ENCODE measurements around the gene CDH4. TPM values are rescaled to one million over a fixed set of nuclear protein-coding genes. Genes with fewer than 3 reads are reported as not detected.
"Not testable (repeated sequence)": the region's sequence is repeated elsewhere in the genome, so short reads cannot be mapped to it uniquely, and the experiment has no call there.

Gene CDH4
- total and polyA plus RNA-seq, 10 donors, result 0.30 to 20.1 (median 7.7) TPM

- TF ChIP-seq POLR2A (IDR thresholded peaks at IDR 0.05) (no peak), CTCF (IDR thresholded peaks at IDR 0.05 in 8 of 11, conservative IDR thresholded peaks at IDR 0.05 in 3 of 11) (no peak), POLR2AphosphoS5 (IDR thresholded peaks at IDR 0.05) (no peak)
- Histone ChIP-seq H3K27me3 (replicated peaks in 1 of 7) (peaks cover 0 to 13% (median 0%) of the 10 kb centered on the region in 7 donors), H3K27ac (no peak overlapping the region), H3K9me3 (peaks cover 0 to 46% (median 7%) of the 10 kb centered on the region in 8 donors), H3K36me3 (no peaks in the 10 kb centered on the region), H3K4me3 (no peak overlapping the region), H3K4me1 (no peaks in the 10 kb centered on the region)
- DNase-seq, result no peak
- 89 to 92% (median 90%) methylated on average over 19 to 29 of the region's 29 CpGs for WGBS, 5 donors
- intact Hi-C loops (cut with DNase I; ENCODE audit: low total_unique reads), result no loop called here
Measured at GRCh38 chr20:61852268-61853072, 600.4 kb downstream of the CDH4 start.

GRCh38 chr20:61853073-61854005 lies 601.3 kb downstream of the CDH4 start:
- no peak overlapping the region for H3K4me3 ChIP-seq
- H3K27me3 ChIP-seq (replicated peaks in 1 of 7), result peaks cover 0 to 13% (median 0%) of the 10 kb centered on the region in 7 donors
- peaks cover 0 to 44% (median 7%) of the 10 kb centered on the region in 8 donors for H3K9me3 ChIP-seq
- H3K27ac ChIP-seq, result no peak overlapping the region
- no peak for TF ChIP-seq POLR2A (IDR thresholded peaks at IDR 0.05)
- no peak for TF ChIP-seq POLR2AphosphoS5 (IDR thresholded peaks at IDR 0.05)
- TF ChIP-seq CTCF (IDR thresholded peaks at IDR 0.05 in 8 of 11, conservative IDR thresholded peaks at IDR 0.05 in 3 of 11), result no peak
- no peaks in the 10 kb centered on the region for H3K36me3 ChIP-seq
- DNase-seq, result no peak
- intact Hi-C loops (cut with DNase I; ENCODE audit: low total_unique reads), result no loop called here
- WGBS, 5 donors, result 80 to 86% (median 82%) methylated on average over 20 to 24 of the region's 24 CpGs
- no peaks in the 10 kb centered on the region for H3K4me1 ChIP-seq

- 88 to 100% (median 94%) methylated on average over 2 to 4 of the region's 4 CpGs for WGBS, 5 donors
- H3K27ac ChIP-seq; DNase-seq; intact Hi-C loops (cut with DNase I; ENCODE audit: low total_unique reads); H3K4me1 ChIP-seq; H3K36me3 ChIP-seq; H3K4me3 ChIP-seq: not testable (repeated sequence)
- Histone ChIP-seq H3K27me3 (replicated peaks in 1 of 7) (peaks cover 0 to 13% (median 0%) of the 10 kb centered on the region in 7 donors), H3K9me3 (peaks cover 0 to 40% (median 7%) of the 10 kb centered on the region in 8 donors)
Measured at GRCh38 chr20:61854538-61854937, 602.5 kb downstream of the CDH4 start.

GRCh38 chr20:61855286-61855685 lies 603.2 kb downstream of the CDH4 start:
- WGBS, 5 donors, result 67 to 89% (median 80%) methylated on average over 8 of the region's 8 CpGs
- Histone ChIP-seq H3K4me3 (no peak overlapping the region), H3K9me3 (peaks cover 0 to 33% (median 7%) of the 10 kb centered on the region in 8 donors), H3K27ac (no peak overlapping the region), H3K4me1 (no peaks in the 10 kb centered on the region), H3K27me3 (replicated peaks in 1 of 7) (peaks cover 0 to 13% (median 0%) of the 10 kb centered on the region in 7 donors), H3K36me3 (no peaks in the 10 kb centered on the region)
- intact Hi-C loops (cut with DNase I; ENCODE audit: low total_unique reads), result no loop called here
- TF ChIP-seq CTCF (IDR thresholded peaks at IDR 0.05 in 8 of 11, conservative IDR thresholded peaks at IDR 0.05 in 3 of 11) (no peak), POLR2A (IDR thresholded peaks at IDR 0.05) (no peak), POLR2AphosphoS5 (IDR thresholded peaks at IDR 0.05) (no peak)
- DNase-seq, result no peak
